Measurements from ENCODE around the gene CPT1A. TPM values are rescaled to one million over a fixed set of nuclear protein-coding genes. Genes with fewer than 3 reads are reported as not detected.

CPT1A gene
- total and polyA plus RNA-seq, 10 of the 15 experiments (the other 5 are each of a cell fraction or from before 2014, with no cell fraction given), result 1.1 to 17.5 (median 6.0) TPM

DNA sequence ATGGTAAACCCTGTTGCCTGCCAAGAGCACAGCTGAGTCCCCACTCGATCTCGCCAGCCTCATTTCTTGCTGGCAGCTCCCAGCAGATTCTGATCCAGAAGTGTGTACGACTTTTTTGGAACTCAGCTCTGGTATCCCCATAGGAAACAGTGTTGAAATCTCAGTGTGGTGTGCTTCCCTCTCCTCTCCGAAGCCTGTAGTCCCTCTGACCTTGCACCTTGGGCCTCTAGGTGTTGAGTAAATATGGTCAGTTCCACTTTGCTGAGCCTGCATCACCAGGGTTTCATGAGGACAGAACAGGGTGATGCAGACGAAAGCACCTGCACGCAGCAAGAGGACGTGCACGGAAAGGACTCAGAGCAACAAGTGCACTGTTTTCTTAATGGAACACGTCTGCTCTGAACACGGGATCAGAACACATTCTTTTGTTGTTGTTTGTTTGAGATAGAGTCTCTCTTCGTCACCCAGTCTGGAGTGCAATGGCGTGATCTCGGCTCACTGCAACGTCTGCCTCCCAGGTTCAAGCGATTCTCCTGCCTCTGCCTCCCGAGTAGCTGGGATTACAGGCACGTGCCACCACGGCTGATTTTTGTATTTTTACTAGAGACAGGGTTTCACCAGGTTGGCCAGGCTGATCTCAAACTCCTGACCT, 3.8 kb upstream of the CPT1A start:
- RAD21 ChIA-PET (ENCODE audit: unreplicated experiment), result no interaction called here
- POLR2A ChIA-PET, result no interaction called here
- SMC1A ChIA-PET (ENCODE audit: uncharacterized antibody, unreplicated experiment), result no interaction called here
- no TSS peak for BruUV-seq (replicated peaks)
- no peak overlapping the region for H3K9ac ChIP-seq (ENCODE audit: control insufficient read depth, insufficient read depth, low read length)
- intact Hi-C loops (cut with micrococcal nuclease; ENCODE audit: unreplicated experiment), result loop anchor here (10.0 kb wide), 2 partner anchors 209 to 211 kb away; no protein-coding TSS in a partner anchor
- H3K36me3 ChIP-seq (ENCODE audit: control insufficient read depth in 2 of 2, insufficient read depth in 2 of 2, low read length in 1 of 2), result no peaks in the 10 kb centered on the region
- H3K4me1 ChIP-seq (ENCODE audit: control insufficient read depth, insufficient read depth, low read length), result peaks cover 17% of the 10 kb centered on the region
- 69% methylated on average over 18 of the region's 18 CpGs for WGBS (ENCODE audit: insufficient coverage, insufficient replicate concordance, low lambda C conversion rate, missing lambda C conversion rate)
- H3K27me3 ChIP-seq (replicated peaks in 1 of 2; ENCODE audit: control insufficient read depth in 2 of 2, insufficient read depth in 2 of 2, low read length in 1 of 2), result no peaks in the 10 kb centered on the region
- no peak overlapping the region for H3K4me3 ChIP-seq
- DNase-seq (ENCODE audit: low read depth, low spot score) (no peak), ATAC-seq (no peak), FAIRE-seq (no peak)
- H3K9me3 ChIP-seq (replicated peaks; ENCODE audit: control insufficient read depth, insufficient read depth, low read length), result no peaks in the 10 kb centered on the region
- TF ChIP-seq, protein P1, sequence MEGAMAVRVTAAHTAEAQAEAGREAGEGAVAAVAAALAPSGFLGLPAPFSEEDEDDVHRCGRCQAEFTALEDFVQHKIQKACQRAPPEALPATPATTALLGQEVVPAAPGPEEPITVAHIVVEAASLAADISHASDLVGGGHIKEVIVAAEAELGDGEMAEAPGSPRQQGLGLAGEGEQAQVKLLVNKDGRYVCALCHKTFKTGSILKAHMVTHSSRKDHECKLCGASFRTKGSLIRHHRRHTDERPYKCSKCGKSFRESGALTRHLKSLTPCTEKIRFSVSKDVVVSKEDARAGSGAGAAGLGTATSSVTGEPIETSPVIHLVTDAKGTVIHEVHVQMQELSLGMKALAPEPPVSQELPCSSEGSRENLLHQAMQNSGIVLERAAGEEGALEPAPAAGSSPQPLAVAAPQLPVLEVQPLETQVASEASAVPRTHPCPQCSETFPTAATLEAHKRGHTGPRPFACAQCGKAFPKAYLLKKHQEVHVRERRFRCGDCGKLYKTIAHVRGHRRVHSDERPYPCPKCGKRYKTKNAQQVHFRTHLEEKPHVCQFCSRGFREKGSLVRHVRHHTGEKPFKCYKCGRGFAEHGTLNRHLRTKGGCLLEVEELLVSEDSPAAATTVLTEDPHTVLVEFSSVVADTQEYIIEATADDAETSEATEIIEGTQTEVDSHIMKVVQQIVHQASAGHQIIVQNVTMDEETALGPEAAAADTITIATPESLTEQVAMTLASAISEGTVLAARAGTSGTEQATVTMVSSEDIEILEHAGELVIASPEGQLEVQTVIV (IDR thresholded peaks at IDR 0.05; ENCODE audit: borderline replicate concordance, partially characterized antibody), result no peak
- TF ChIP-seq BCL11A (IDR thresholded peaks at IDR 0.05; ENCODE audit: low read depth, low read length), result no peak
- TF ChIP-seq, protein P2, sequence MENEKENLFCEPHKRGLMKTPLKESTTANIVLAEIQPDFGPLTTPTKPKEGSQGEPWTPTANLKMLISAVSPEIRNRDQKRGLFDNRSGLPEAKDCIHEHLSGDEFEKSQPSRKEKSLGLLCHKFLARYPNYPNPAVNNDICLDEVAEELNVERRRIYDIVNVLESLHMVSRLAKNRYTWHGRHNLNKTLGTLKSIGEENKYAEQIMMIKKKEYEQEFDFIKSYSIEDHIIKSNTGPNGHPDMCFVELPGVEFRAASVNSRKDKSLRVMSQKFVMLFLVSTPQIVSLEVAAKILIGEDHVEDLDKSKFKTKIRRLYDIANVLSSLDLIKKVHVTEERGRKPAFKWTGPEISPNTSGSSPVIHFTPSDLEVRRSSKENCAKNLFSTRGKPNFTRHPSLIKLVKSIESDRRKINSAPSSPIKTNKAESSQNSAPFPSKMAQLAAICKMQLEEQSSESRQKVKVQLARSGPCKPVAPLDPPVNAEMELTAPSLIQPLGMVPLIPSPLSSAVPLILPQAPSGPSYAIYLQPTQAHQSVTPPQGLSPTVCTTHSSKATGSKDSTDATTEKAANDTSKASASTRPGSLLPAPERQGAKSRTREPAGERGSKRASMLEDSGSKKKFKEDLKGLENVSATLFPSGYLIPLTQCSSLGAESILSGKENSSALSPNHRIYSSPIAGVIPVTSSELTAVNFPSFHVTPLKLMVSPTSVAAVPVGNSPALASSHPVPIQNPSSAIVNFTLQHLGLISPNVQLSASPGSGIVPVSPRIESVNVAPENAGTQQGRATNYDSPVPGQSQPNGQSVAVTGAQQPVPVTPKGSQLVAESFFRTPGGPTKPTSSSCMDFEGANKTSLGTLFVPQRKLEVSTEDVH (IDR thresholded peaks at IDR 0.05; ENCODE audit: low read depth, partially characterized antibody), result no peak
- no peak for TF ChIP-seq MYB (IDR thresholded peaks at IDR 0.05; ENCODE audit: borderline replicate concordance, low read depth, low read length)
- H2AFZ ChIP-seq (ENCODE audit: control insufficient read depth, low read depth, low read length), result no peak overlapping the region
- no peak overlapping the region for H3K4me2 ChIP-seq (ENCODE audit: control insufficient read depth, insufficient read depth)
- CTCF ChIA-PET, result interaction anchor here (1.7 to 2.1 kb wide), 2 partner anchors 47 to 261 kb away, joined by 5 to 13 read pairs; no protein-coding TSS in a partner anchor
- no peaks in the 10 kb centered on the region for H4K20me1 ChIP-seq (ENCODE audit: control insufficient read depth, insufficient read depth)
- in situ Hi-C loops (cut with MboI), result no loop called here
- no peaks in the 10 kb centered on the region; the same call in none of the 2 replicates for H3K79me2 ChIP-seq (ENCODE audit: control insufficient read depth, insufficient read depth, low read length)
- H3K27ac ChIP-seq (ENCODE audit: control insufficient read depth, insufficient read depth), result no peak overlapping the region
